ENCODE results near the gene ZNF658.
"Not testable (repeated sequence)": the region's sequence is repeated elsewhere in the genome, so short reads cannot be mapped to it uniquely, and the experiment has no call there.

The ZNF658 gene

DNA sequence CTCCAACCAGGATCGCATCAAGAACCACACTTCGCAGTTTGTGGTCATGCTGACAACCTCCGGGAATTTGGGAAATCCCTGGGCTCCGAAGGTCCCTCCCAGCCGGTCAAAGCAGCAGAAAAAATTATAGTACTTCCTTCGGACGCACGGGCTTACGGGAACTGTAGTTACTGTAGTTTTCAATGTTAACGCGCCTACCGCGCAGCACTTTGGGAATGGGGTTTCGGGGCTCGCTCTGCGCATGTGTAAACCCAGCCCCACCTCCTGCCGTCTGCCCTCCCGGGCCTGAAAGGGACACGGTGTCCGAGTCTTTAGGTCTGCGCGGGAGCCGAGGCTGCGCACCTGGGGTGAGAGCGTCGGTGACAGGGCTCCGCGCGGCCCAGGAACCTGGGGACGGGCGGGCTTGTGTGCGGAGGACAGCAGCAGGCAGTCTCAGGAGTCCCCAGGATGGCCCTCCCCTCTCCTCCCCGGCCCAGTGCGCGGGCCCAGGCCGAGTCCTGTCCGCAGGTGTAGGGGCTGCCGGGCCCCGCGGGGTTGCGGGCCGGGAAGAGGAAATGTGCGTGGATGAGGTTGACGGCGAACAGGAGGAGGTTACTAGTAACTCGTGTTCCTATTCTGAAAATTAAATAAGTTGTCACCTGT lies at the start of gene ZNF658:
TSS of gene ZNF658 (plus strand) at position 236 of the 642 bp plus-strand sequence. CDS start 2,837 bp downstream, outside the sequence.
- H3K4me3 ChIP-seq (ENCODE audit: severe bottlenecking): peak within 1 kb of the TSS; percentile 41
- peak within 1 kb of the TSS; percentile 19 for H3K27ac ChIP-seq (ENCODE audit: poor library complexity, severe bottlenecking)
- DNase-seq (ENCODE audit: low spot score): peak; percentile 74
- peak; percentile 91 for ATAC-seq (ENCODE audit: low read depth)
- not testable (repeated sequence) for H3K36me3 ChIP-seq (ENCODE audit: low read depth); H3K27me3 ChIP-seq (ENCODE audit: insufficient read depth, poor library complexity, severe bottlenecking); H3K4me1 ChIP-seq (ENCODE audit: insufficient read depth, poor library complexity, severe bottlenecking); H3K9me3 ChIP-seq (ENCODE audit: severe bottlenecking)

DNA sequence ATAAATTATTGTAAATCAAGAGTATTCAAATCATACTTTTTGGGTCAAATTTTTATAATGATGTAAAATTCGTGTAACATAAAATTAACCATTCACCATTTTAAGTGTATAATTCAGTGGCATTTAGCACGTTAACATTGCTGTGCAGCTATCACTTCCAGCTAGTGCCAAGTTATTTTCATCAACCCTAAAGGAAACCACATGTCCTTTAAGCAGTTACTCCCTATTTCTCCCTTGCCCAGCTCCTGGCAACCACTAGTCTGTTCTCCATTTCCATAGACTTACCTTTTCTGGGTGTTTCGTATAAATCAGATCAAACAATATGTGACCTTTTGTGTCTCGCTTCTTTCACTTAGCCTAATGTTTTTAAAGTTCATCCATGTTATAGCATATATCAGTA lies 38.8 kb upstream of the ZNF658 start:
- not testable (repeated sequence) for H3K27me3 ChIP-seq (ENCODE audit: insufficient read depth, poor library complexity, severe bottlenecking); ATAC-seq (ENCODE audit: low read depth); H3K4me1 ChIP-seq (ENCODE audit: insufficient read depth, poor library complexity, severe bottlenecking); H3K27ac ChIP-seq (ENCODE audit: poor library complexity, severe bottlenecking); H3K4me3 ChIP-seq (ENCODE audit: severe bottlenecking); H3K36me3 ChIP-seq (ENCODE audit: low read depth); DNase-seq (ENCODE audit: low spot score); H3K9me3 ChIP-seq (ENCODE audit: severe bottlenecking)

DNA sequence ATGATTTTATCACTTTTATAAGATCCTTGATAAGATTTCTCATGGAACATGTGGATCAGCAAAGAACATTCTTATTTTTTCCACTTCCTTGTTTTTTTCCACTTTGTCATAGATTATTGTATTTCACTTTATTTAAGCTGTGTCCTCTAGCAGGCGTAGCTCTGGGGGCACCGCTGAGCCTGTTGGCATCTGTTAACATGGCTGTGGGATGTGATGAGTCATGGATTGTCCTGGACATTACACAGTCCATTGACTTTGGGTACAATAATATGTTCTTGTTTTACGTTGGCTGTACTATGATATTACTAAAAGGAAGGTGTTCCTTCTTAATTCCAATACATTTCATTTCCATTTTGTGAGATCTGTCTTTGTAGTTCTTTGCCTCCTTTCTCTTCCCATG lies 31.9 kb upstream of the ZNF658 start:
- H3K36me3 ChIP-seq (ENCODE audit: low read depth); DNase-seq (ENCODE audit: low spot score); H3K9me3 ChIP-seq (ENCODE audit: severe bottlenecking); H3K4me3 ChIP-seq (ENCODE audit: severe bottlenecking); H3K4me1 ChIP-seq (ENCODE audit: insufficient read depth, poor library complexity, severe bottlenecking); H3K27me3 ChIP-seq (ENCODE audit: insufficient read depth, poor library complexity, severe bottlenecking); H3K27ac ChIP-seq (ENCODE audit: poor library complexity, severe bottlenecking): not testable (repeated sequence)
- 0 out of 3 replicates have a peak, but pooled peaks have one; percentile 29 for ATAC-seq (ENCODE audit: low read depth)

GRCh38 chr9:66880605-66881004 lies 19.9 kb upstream of the ZNF658 start:
- not testable (repeated sequence) for H3K9me3 ChIP-seq (ENCODE audit: severe bottlenecking); H3K4me3 ChIP-seq (ENCODE audit: severe bottlenecking); H3K36me3 ChIP-seq (ENCODE audit: low read depth); H3K27ac ChIP-seq (ENCODE audit: poor library complexity, severe bottlenecking); H3K4me1 ChIP-seq (ENCODE audit: insufficient read depth, poor library complexity, severe bottlenecking); H3K27me3 ChIP-seq (ENCODE audit: insufficient read depth, poor library complexity, severe bottlenecking); DNase-seq (ENCODE audit: low spot score); ATAC-seq (ENCODE audit: low read depth)

- not testable (repeated sequence) for H3K4me1 ChIP-seq (ENCODE audit: insufficient read depth, poor library complexity, severe bottlenecking); DNase-seq (ENCODE audit: low spot score); ATAC-seq (ENCODE audit: low read depth); H3K27ac ChIP-seq (ENCODE audit: poor library complexity, severe bottlenecking); H3K27me3 ChIP-seq (ENCODE audit: insufficient read depth, poor library complexity, severe bottlenecking); H3K4me3 ChIP-seq (ENCODE audit: severe bottlenecking); H3K9me3 ChIP-seq (ENCODE audit: severe bottlenecking); H3K36me3 ChIP-seq (ENCODE audit: low read depth)
Observed at GRCh38 chr9:66881847-66882246, 18.7 kb upstream of the ZNF658 start.

- H3K27ac ChIP-seq (ENCODE audit: poor library complexity, severe bottlenecking); H3K36me3 ChIP-seq (ENCODE audit: low read depth); H3K4me3 ChIP-seq (ENCODE audit: severe bottlenecking); H3K27me3 ChIP-seq (ENCODE audit: insufficient read depth, poor library complexity, severe bottlenecking); ATAC-seq (ENCODE audit: low read depth); H3K9me3 ChIP-seq (ENCODE audit: severe bottlenecking); DNase-seq (ENCODE audit: low spot score); H3K4me1 ChIP-seq (ENCODE audit: insufficient read depth, poor library complexity, severe bottlenecking): not testable (repeated sequence)
Observed at GRCh38 chr9:66890334-66890733, 10.2 kb upstream of the ZNF658 start.

DNA sequence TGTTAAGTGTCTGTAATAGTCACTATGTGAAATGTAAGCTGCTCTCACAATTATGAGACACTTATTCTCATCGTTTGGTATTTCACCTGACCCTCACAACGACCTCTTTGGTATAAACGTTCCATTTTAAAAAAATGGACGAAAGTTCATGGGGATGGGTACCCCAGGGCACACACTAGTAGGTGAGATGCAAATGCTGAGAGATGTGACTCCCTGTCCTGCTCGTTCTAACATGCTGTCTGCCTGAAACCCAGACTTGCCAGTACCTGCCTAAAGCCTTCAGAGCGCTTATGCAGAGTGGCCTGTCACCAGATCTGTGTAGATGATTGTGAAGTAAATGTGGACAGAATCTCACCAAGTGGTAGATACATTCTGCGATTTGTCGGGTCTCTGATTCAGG lies 616 bp downstream of the ZNF658 start:
- not testable (repeated sequence) for H3K36me3 ChIP-seq (ENCODE audit: low read depth); H3K27me3 ChIP-seq (ENCODE audit: insufficient read depth, poor library complexity, severe bottlenecking); H3K9me3 ChIP-seq (ENCODE audit: severe bottlenecking); DNase-seq (ENCODE audit: low spot score); H3K4me1 ChIP-seq (ENCODE audit: insufficient read depth, poor library complexity, severe bottlenecking)
- peak; percentile 67 for ATAC-seq (ENCODE audit: low read depth)
- peak overlapping the region; percentile 19 for H3K27ac ChIP-seq (ENCODE audit: poor library complexity, severe bottlenecking)
- H3K4me3 ChIP-seq (ENCODE audit: severe bottlenecking): peak overlapping the region; percentile 41

- H3K27ac ChIP-seq (ENCODE audit: poor library complexity, severe bottlenecking); ATAC-seq (ENCODE audit: low read depth); H3K9me3 ChIP-seq (ENCODE audit: severe bottlenecking); DNase-seq (ENCODE audit: low spot score); H3K36me3 ChIP-seq (ENCODE audit: low read depth); H3K27me3 ChIP-seq (ENCODE audit: insufficient read depth, poor library complexity, severe bottlenecking); H3K4me3 ChIP-seq (ENCODE audit: severe bottlenecking); H3K4me1 ChIP-seq (ENCODE audit: insufficient read depth, poor library complexity, severe bottlenecking): not testable (repeated sequence)
Observed at GRCh38 chr9:66909560-66909959, 9.0 kb downstream of the ZNF658 start.

GRCh38 chr9:66920072-66920471 lies 19.5 kb downstream of the ZNF658 start:
- not testable (repeated sequence) for DNase-seq (ENCODE audit: low spot score); H3K9me3 ChIP-seq (ENCODE audit: severe bottlenecking); ATAC-seq (ENCODE audit: low read depth); H3K36me3 ChIP-seq (ENCODE audit: low read depth); H3K27me3 ChIP-seq (ENCODE audit: insufficient read depth, poor library complexity, severe bottlenecking); H3K27ac ChIP-seq (ENCODE audit: poor library complexity, severe bottlenecking); H3K4me1 ChIP-seq (ENCODE audit: insufficient read depth, poor library complexity, severe bottlenecking); H3K4me3 ChIP-seq (ENCODE audit: severe bottlenecking)

- ATAC-seq (ENCODE audit: low read depth); DNase-seq (ENCODE audit: low spot score): not testable (repeated sequence)
Observed at GRCh38 chr9:66936194-66936870, 35.8 kb downstream of the ZNF658 start.

GRCh38 chr9:66937662-66938061 lies 37.1 kb downstream of the ZNF658 start:
- H3K9me3 ChIP-seq (ENCODE audit: severe bottlenecking); H3K27me3 ChIP-seq (ENCODE audit: insufficient read depth, poor library complexity, severe bottlenecking); DNase-seq (ENCODE audit: low spot score); H3K27ac ChIP-seq (ENCODE audit: poor library complexity, severe bottlenecking); ATAC-seq (ENCODE audit: low read depth); H3K36me3 ChIP-seq (ENCODE audit: low read depth); H3K4me1 ChIP-seq (ENCODE audit: insufficient read depth, poor library complexity, severe bottlenecking); H3K4me3 ChIP-seq (ENCODE audit: severe bottlenecking): not testable (repeated sequence)

More at GRCh38 chr9:66936194-66936870, 35.8 kb downstream of the ZNF658 start:
- not testable (repeated sequence) for H3K9me3 ChIP-seq (ENCODE audit: severe bottlenecking); H3K27ac ChIP-seq (ENCODE audit: poor library complexity, severe bottlenecking); H3K27me3 ChIP-seq (ENCODE audit: insufficient read depth, poor library complexity, severe bottlenecking); H3K36me3 ChIP-seq (ENCODE audit: low read depth); H3K4me1 ChIP-seq (ENCODE audit: insufficient read depth, poor library complexity, severe bottlenecking); H3K4me3 ChIP-seq (ENCODE audit: severe bottlenecking)

Data from RWPE2 (cell line).